ENCODE results near the gene PLCL2.

PLCL2 gene

GRCh38 chr3:17040990-17041377 is 156.2 kb downstream of the PLCL2 start:
- Histone ChIP-seq H3K36me3 (ENCODE audit: insufficient read depth, low read length) (no peaks in the 10 kb centered on the region), H3K9me3 (ENCODE audit: low read depth, low read length) (no peaks in the 10 kb centered on the region), H3K4me3 (no peak overlapping the region), H3K9ac (ENCODE audit: insufficient read length) (no peak overlapping the region), H3K27ac (no peak overlapping the region)
- TF ChIP-seq POLR2AphosphoS5 (IDR thresholded peaks at IDR 0.05; ENCODE audit: borderline replicate concordance, low read depth, low read length): no peak
- TF ChIP-seq EZH2 (IDR thresholded peaks at IDR 0.05): no peak
- TF ChIP-seq FOXP2 (optimal IDR thresholded peaks at IDR 0.05; ENCODE audit: control extremely low read depth, extremely low read length, insufficient read depth): no peak
- DNase-seq (ENCODE audit: low read depth, low spot score): no peak

DNA sequence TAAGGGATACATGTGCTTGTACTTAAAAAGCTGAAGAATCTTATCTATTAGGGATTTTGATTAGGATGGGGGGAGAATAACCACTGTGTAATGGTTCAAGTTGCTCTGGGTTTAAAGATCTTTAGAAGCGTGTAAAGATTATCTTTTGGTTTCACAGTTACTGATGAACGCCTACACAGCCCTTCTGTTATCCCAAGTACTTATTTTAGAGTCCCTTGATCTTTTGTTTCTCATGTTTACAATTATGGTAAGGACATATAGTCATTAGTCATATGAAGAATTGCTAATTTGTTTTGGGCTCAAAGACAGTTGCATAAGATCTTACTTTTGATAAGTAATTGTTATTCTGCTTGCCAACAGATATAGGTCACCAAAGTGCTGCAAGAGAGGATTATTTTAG is 160.1 kb downstream of the PLCL2 start:
- Histone ChIP-seq H3K4me3 (no peak overlapping the region), H3K9ac (ENCODE audit: insufficient read length) (no peak overlapping the region), H3K27ac (no peak overlapping the region), H3K9me3 (ENCODE audit: low read depth, low read length) (no peaks in the 10 kb centered on the region), H3K36me3 (ENCODE audit: insufficient read depth, low read length) (no peaks in the 10 kb centered on the region)
- TF ChIP-seq POLR2AphosphoS5 (IDR thresholded peaks at IDR 0.05; ENCODE audit: borderline replicate concordance, low read depth, low read length) (no peak), FOXP2 (optimal IDR thresholded peaks at IDR 0.05; ENCODE audit: control extremely low read depth, extremely low read length, insufficient read depth) (no peak), EZH2 (IDR thresholded peaks at IDR 0.05) (no peak)
- no peak for DNase-seq (ENCODE audit: low read depth, low spot score)

GRCh38 chr3:17045705-17046104 is 160.9 kb downstream of the PLCL2 start:
- DNase-seq (ENCODE audit: low read depth, low spot score): no peak
- no peak overlapping the region for H3K9ac ChIP-seq (ENCODE audit: insufficient read length)
- H3K27ac ChIP-seq: no peak overlapping the region
- H3K9me3 ChIP-seq (ENCODE audit: low read depth, low read length): no peaks in the 10 kb centered on the region
- no peak overlapping the region for H3K4me3 ChIP-seq
- TF ChIP-seq POLR2AphosphoS5 (IDR thresholded peaks at IDR 0.05; ENCODE audit: borderline replicate concordance, low read depth, low read length) (no peak), FOXP2 (optimal IDR thresholded peaks at IDR 0.05; ENCODE audit: control extremely low read depth, extremely low read length, insufficient read depth) (no peak), EZH2 (IDR thresholded peaks at IDR 0.05) (no peak)
- no peaks in the 10 kb centered on the region for H3K36me3 ChIP-seq (ENCODE audit: insufficient read depth, low read length)

- H3K4me3 ChIP-seq: no peak overlapping the region
- no peak overlapping the region for H3K9ac ChIP-seq (ENCODE audit: insufficient read length)
- no peaks in the 10 kb centered on the region for H3K36me3 ChIP-seq (ENCODE audit: insufficient read depth, low read length)
- no peak overlapping the region for H3K27ac ChIP-seq
- no peak for TF ChIP-seq POLR2AphosphoS5 (IDR thresholded peaks at IDR 0.05; ENCODE audit: borderline replicate concordance, low read depth, low read length)
- TF ChIP-seq EZH2 (IDR thresholded peaks at IDR 0.05): no peak
- TF ChIP-seq FOXP2 (optimal IDR thresholded peaks at IDR 0.05; ENCODE audit: control extremely low read depth, extremely low read length, insufficient read depth): no peak
- no peak for DNase-seq (ENCODE audit: low read depth, low spot score)
- no peaks in the 10 kb centered on the region for H3K9me3 ChIP-seq (ENCODE audit: low read depth, low read length)
Measured at GRCh38 chr3:17046623-17047022, 161.9 kb downstream of the PLCL2 start.

- TF ChIP-seq EZH2 (IDR thresholded peaks at IDR 0.05): no peak
- TF ChIP-seq POLR2AphosphoS5 (IDR thresholded peaks at IDR 0.05; ENCODE audit: borderline replicate concordance, low read depth, low read length): no peak
- no peak for TF ChIP-seq FOXP2 (optimal IDR thresholded peaks at IDR 0.05; ENCODE audit: control extremely low read depth, extremely low read length, insufficient read depth)
- DNase-seq (ENCODE audit: low read depth, low spot score): no peak
- Histone ChIP-seq H3K9ac (ENCODE audit: insufficient read length) (no peak overlapping the region), H3K4me3 (no peak overlapping the region), H3K9me3 (ENCODE audit: low read depth, low read length) (no peaks in the 10 kb centered on the region), H3K36me3 (ENCODE audit: insufficient read depth, low read length) (no peaks in the 10 kb centered on the region), H3K27ac (no peak overlapping the region)
Measured at GRCh38 chr3:17047162-17047561, 162.4 kb downstream of the PLCL2 start.

DNA sequence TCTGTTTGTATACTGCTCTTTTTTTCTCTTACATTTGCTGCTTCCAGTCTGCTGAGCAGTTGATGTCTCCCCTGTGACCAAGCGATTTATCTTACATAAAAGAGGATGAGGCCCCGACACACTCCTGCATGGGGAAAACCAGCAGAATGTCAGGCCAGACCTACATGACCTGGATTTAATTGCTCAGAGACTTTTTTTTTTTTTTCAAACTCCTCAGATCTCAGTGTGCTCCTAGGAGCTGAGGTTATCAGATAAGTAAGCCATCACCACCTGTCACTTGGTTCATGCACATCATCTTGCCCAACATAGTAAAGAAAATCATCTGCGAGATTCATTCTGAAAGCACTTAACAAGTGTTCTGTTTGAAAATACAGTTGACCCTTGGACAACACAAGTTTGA is 163.1 kb downstream of the PLCL2 start:
- no peak overlapping the region for H3K27ac ChIP-seq
- H3K9ac ChIP-seq (ENCODE audit: insufficient read length): no peak overlapping the region
- H3K9me3 ChIP-seq (ENCODE audit: low read depth, low read length): no peaks in the 10 kb centered on the region
- no peaks in the 10 kb centered on the region for H3K36me3 ChIP-seq (ENCODE audit: insufficient read depth, low read length)
- no peak for TF ChIP-seq POLR2AphosphoS5 (IDR thresholded peaks at IDR 0.05; ENCODE audit: borderline replicate concordance, low read depth, low read length)
- no peak for TF ChIP-seq FOXP2 (optimal IDR thresholded peaks at IDR 0.05; ENCODE audit: control extremely low read depth, extremely low read length, insufficient read depth)
- TF ChIP-seq EZH2 (IDR thresholded peaks at IDR 0.05): no peak
- DNase-seq (ENCODE audit: low read depth, low spot score): no peak
- H3K4me3 ChIP-seq: no peak overlapping the region

- TF ChIP-seq POLR2AphosphoS5 (IDR thresholded peaks at IDR 0.05; ENCODE audit: borderline replicate concordance, low read depth, low read length) (no peak), EZH2 (IDR thresholded peaks at IDR 0.05) (no peak), FOXP2 (optimal IDR thresholded peaks at IDR 0.05; ENCODE audit: control extremely low read depth, extremely low read length, insufficient read depth) (no peak)
- no peak overlapping the region for H3K27ac ChIP-seq
Measured at GRCh38 chr3:17050071-17050470, 165.3 kb downstream of the PLCL2 start.

DNA sequence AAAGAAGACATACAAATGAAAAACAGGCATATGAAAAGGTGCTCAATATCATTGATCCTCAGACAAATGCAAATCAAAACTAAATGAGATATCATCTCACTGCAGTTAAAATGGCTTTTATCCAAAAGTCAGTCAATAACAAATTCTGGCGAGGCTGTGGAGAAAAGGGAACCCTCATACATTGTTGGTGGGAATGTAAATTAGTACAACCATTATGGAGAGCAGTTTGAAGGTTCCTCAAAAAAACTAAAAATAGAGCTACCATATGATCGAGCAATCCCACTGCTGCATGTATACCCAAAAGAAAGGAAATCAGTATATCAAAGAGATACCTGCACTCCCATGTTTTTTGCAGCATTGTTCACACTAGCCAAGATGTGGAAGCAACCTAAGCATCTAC is 165.8 kb downstream of the PLCL2 start:
- no peaks in the 10 kb centered on the region for H3K9me3 ChIP-seq (ENCODE audit: low read depth, low read length)
- no peak for TF ChIP-seq POLR2AphosphoS5 (IDR thresholded peaks at IDR 0.05; ENCODE audit: borderline replicate concordance, low read depth, low read length)
- no peak for TF ChIP-seq FOXP2 (optimal IDR thresholded peaks at IDR 0.05; ENCODE audit: control extremely low read depth, extremely low read length, insufficient read depth)
- TF ChIP-seq EZH2 (IDR thresholded peaks at IDR 0.05): no peak
- H3K36me3 ChIP-seq (ENCODE audit: insufficient read depth, low read length): no peaks in the 10 kb centered on the region
- no peak overlapping the region for H3K27ac ChIP-seq
- H3K9ac ChIP-seq (ENCODE audit: insufficient read length): no peak overlapping the region
- no peak for DNase-seq (ENCODE audit: low read depth, low spot score)
- no peak overlapping the region for H3K4me3 ChIP-seq

More at GRCh38 chr3:17050071-17050470, 165.3 kb downstream of the PLCL2 start:
- Histone ChIP-seq H3K36me3 (ENCODE audit: insufficient read depth, low read length) (no peaks in the 10 kb centered on the region), H3K9ac (ENCODE audit: insufficient read length) (no peak overlapping the region), H3K9me3 (ENCODE audit: low read depth, low read length) (no peaks in the 10 kb centered on the region), H3K4me3 (no peak overlapping the region)
- no peak for DNase-seq (ENCODE audit: low read depth, low spot score)

GRCh38 chr3:17052363-17052762 is 167.6 kb downstream of the PLCL2 start:
- Histone ChIP-seq H3K4me3 (no peak overlapping the region), H3K27ac (no peak overlapping the region), H3K9me3 (ENCODE audit: low read depth, low read length) (no peaks in the 10 kb centered on the region), H3K36me3 (ENCODE audit: insufficient read depth, low read length) (no peaks in the 10 kb centered on the region), H3K9ac (ENCODE audit: insufficient read length) (no peak overlapping the region)
- TF ChIP-seq POLR2AphosphoS5 (IDR thresholded peaks at IDR 0.05; ENCODE audit: borderline replicate concordance, low read depth, low read length): no peak
- no peak for DNase-seq (ENCODE audit: low read depth, low spot score)

Measured in SK-N-MC (cell line).